K562 (cell line): Measurements from ENCODE around the gene ZCCHC3. TPM values are rescaled to one million over a fixed set of nuclear protein-coding genes. Genes with fewer than 3 reads are reported as not detected.

Source experiments
- EZH2 ChIP-seq: IDR thresholded peaks from 2 replicates; pipeline ENCODE4 v1.6.1; 2012; ENCODE audit warnings: low read depth, mild to moderate bottlenecking, inconsistent platforms, low read length, borderline replicate concordance
- GATAD2A ChIP-seq: fragments of 450-650 bp; IDR thresholded peaks from 2 replicates; pipeline ENCODE4 v1.6.1; 2017
- HDAC1 ChIP-seq, 2 experiments: fragments of 450-650 bp; IDR thresholded peaks; 2 replicates each; pipeline ENCODE4 v1.6.1; 2016 to 2017; ENCODE audit warnings: inconsistent platforms in 1 of 2, mild to moderate bottlenecking in 1 of 2, moderate library complexity in 1 of 2
- STAT5B ChIP-seq: fragments of 250-450 bp; sonication (Bioruptor Pico); IDR thresholded peaks from 2 replicates; pipeline ENCODE4 v1.8.0; 2021; ENCODE audit warnings: mild to moderate bottlenecking, inconsistent platforms
- TSC22D4 ChIP-seq: fragments of 450-650 bp; IDR thresholded peaks from 2 replicates; pipeline ENCODE4 v1.6.1; 2016; ENCODE audit warnings: missing genetic modification characterization, missing biosample characterization, control low read depth
- UBTF ChIP-seq, 2 experiments: IDR thresholded peaks; 2 replicates each; pipeline ENCODE4 v1.6.1; 2012; ENCODE audit warnings: improper control_type of control experiment in 2 of 2, low read depth in 2 of 2, low read length in 2 of 2, borderline replicate concordance in 1 of 2
- ZKSCAN8 ChIP-seq: fragments of 200-800 bp; sonication (Bioruptor generic); IDR thresholded peaks from 2 replicates; pipeline ENCODE4 v1.6.1; 2016; ENCODE audit warnings: missing genetic modification characterization, missing compliant biosample characterization
- ZMIZ1 ChIP-seq, 2 experiments: fragments of 150-350 bp in 1 of 2; IDR thresholded peaks; 2 replicates each; pipeline ENCODE4 v1.6.1; 2012 to 2016; ENCODE audit warnings: low read depth in 2 of 2, low read length in 2 of 2, mild to moderate bottlenecking in 1 of 2, moderate library complexity in 1 of 2
- ZNF239 ChIP-seq: fragments of 250-450 bp; sonication (Bioruptor Pico); IDR thresholded peaks from 2 replicates; pipeline ENCODE4 v1.4.0; 2020; ENCODE audit warnings: mild to moderate bottlenecking
- ZNF253 ChIP-seq: fragments of 250-450 bp; sonication (Bioruptor Pico); conservative IDR thresholded peaks from 2 replicates; pipeline ENCODE4 v1.6.1; 2021; ENCODE audit warnings: mild to moderate bottlenecking
- ZNF449 ChIP-seq: fragments of 250-450 bp; sonication (Bioruptor Pico); IDR thresholded peaks from 2 replicates; pipeline ENCODE4 v1.8.0; 2022; ENCODE audit warnings: moderate library complexity, mild to moderate bottlenecking, inconsistent platforms
- polyA plus RNA-seq, 8 experiments: library from polyadenylated mRNA; depleted of rRNA in 4 of 8; stranded (reverse) in 5 of 8; unstranded in 3 of 8; fragments of >200 nt; fragmentation: Nextera tagmentation in 2 of 8; fragmentation: Illumina TruSeq in 1 of 8; extraction: Ambion mirVana in 2 of 8; extraction: Trizol in 1 of 8; gene quantifications; 2 replicates each; pipeline versions ENCODE4 v1.2.1 to v1.2.3, GENCODE V29; 2011 to 2014; ENCODE audit warnings: inconsistent platforms in 1 of 8, missing spikeins in 1 of 8
- total RNA-seq, 7 experiments: library from RNA; depleted of rRNA in 6 of 7; stranded (reverse); fragments of >200 nt in 6 of 7; fragmentation: Illumina TruSeq in 2 of 7; extraction: Trizol in 2 of 7; gene quantifications; 2 replicates each; pipeline versions ENCODE4 v1.2.1 to v1.2.3, GENCODE V29; 2011 to 2021; ENCODE audit warnings: low replicate concordance in 1 of 7
- TF ChIP-seq, protein P1 (sequence below): fragments of 250-450 bp; sonication (Bioruptor Pico); IDR thresholded peaks from 2 replicates; pipeline ENCODE4 v1.5.0; 2020; ENCODE audit warnings: mild to moderate bottlenecking
- TF ChIP-seq, protein P2 (sequence below): sonication (generic); formaldehyde crosslinking; IDR thresholded peaks from 2 replicates; pipeline ENCODE4 v1.8.0; 2022; ENCODE audit warnings: missing genetic modification reagents, mild to moderate bottlenecking, moderate library complexity, borderline replicate concordance
- TF ChIP-seq, protein P3 (sequence below): fragments of 200-800 bp; sonication (Bioruptor generic); IDR thresholded peaks from 2 replicates; pipeline ENCODE4 v1.6.1; 2017; ENCODE audit warnings: missing genetic modification characterization, missing compliant biosample characterization

The ZCCHC3 gene
- total and polyA plus RNA-seq, 9 of the 15 experiments (the other 6 are each of a cell fraction or from before 2014, with no cell fraction given): 2.8 to 23.3 (median 16.5) TPM

GRCh38 chr20:266596-267562, 30.5 kb upstream of the ZCCHC3 start (continued):
- TF ChIP-seq ZMIZ1 (IDR thresholded peaks at IDR 0.05; ENCODE audit: low read depth in 2 of 2, low read length in 2 of 2) (no peak), GATAD2A (no peak), ZNF253 (no peak), ZNF239 (no peak), EZH2 (no peak), ZKSCAN8 (0 out of 2 replicates have a peak, but pooled peaks have one; percentile 77), ZNF449 (CRISPR knock-in tag) (no peak), UBTF (IDR thresholded peaks at IDR 0.05; ENCODE audit: borderline replicate concordance in 1 of 2, low read depth in 2 of 2, low read length in 2 of 2) (no peak), HDAC1 (IDR thresholded peaks at IDR 0.05) (peak in 1 of 2 experiments; percentile 72; a peak in 2 of 4 replicates), STAT5B (CRISPR knock-in tag) (no peak), TSC22D4 (tag) (no peak)
- TF ChIP-seq, protein P1, sequence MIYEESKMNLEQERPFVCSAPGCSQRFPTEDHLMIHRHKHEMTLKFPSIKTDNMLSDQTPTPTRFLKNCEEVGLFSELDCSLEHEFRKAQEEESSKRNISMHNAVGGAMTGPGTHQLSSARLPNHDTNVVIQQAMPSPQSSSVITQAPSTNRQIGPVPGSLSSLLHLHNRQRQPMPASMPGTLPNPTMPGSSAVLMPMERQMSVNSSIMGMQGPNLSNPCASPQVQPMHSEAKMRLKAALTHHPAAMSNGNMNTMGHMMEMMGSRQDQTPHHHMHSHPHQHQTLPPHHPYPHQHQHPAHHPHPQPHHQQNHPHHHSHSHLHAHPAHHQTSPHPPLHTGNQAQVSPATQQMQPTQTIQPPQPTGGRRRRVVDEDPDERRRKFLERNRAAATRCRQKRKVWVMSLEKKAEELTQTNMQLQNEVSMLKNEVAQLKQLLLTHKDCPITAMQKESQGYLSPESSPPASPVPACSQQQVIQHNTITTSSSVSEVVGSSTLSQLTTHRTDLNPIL: no peak
- TF ChIP-seq, protein P2, sequence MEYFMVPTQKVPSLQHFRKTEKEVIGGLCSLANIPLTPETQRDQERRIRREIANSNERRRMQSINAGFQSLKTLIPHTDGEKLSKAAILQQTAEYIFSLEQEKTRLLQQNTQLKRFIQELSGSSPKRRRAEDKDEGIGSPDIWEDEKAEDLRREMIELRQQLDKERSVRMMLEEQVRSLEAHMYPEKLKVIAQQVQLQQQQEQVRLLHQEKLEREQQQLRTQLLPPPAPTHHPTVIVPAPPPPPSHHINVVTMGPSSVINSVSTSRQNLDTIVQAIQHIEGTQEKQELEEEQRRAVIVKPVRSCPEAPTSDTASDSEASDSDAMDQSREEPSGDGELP (CRISPR knock-in tag): peak; percentile 93
- TF ChIP-seq, protein P3, sequence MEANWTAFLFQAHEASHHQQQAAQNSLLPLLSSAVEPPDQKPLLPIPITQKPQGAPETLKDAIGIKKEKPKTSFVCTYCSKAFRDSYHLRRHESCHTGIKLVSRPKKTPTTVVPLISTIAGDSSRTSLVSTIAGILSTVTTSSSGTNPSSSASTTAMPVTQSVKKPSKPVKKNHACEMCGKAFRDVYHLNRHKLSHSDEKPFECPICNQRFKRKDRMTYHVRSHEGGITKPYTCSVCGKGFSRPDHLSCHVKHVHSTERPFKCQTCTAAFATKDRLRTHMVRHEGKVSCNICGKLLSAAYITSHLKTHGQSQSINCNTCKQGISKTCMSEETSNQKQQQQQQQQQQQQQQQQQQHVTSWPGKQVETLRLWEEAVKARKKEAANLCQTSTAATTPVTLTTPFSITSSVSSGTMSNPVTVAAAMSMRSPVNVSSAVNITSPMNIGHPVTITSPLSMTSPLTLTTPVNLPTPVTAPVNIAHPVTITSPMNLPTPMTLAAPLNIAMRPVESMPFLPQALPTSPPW (CRISPR knock-in tag): peak; percentile 92
